Small intestine (tissue), 7 donors: ENCODE results near the gene CD40. TPM values are rescaled to one million over a fixed set of nuclear protein-coding genes. Genes with fewer than 3 reads are reported as not detected.

ENCODE experiments used
- DNase-seq, 2 donors: peaks; one replicate each; pipeline versions ENCODE4 v3.0.0 to v3.0.0-alpha.2; 2013
- FAIRE-seq: peaks from 2 replicates; lab custom pipeline; 2012; peaks lifted over from hg19 to GRCh38; lab: Jason Lieb, UNC
- H3K27ac ChIP-seq, 3 donors: one replicate each; pipeline ENCODE4 v1.5.1; 2013; ENCODE audit warnings: low read length in 2 of 3, mild to moderate bottlenecking in 2 of 3, control low read depth in 1 of 3, inconsistent platforms in 1 of 3, low read depth in 1 of 3, moderate library complexity in 1 of 3
- H3K27me3 ChIP-seq, 3 donors: one replicate each; pipeline ENCODE4 v1.6.1; 2013; ENCODE audit warnings: low read length in 3 of 3, inconsistent platforms in 1 of 3; ENCODE audit not compliant: control insufficient read depth in 3 of 3, insufficient read depth in 3 of 3
- H3K36me3 ChIP-seq, 3 donors: one replicate each; pipeline ENCODE4 v1.6.1; 2013; ENCODE audit warnings: low read length in 3 of 3, inconsistent platforms in 1 of 3, low read depth in 1 of 3, mild to moderate bottlenecking in 1 of 3, moderate library complexity in 1 of 3; ENCODE audit not compliant: control insufficient read depth in 3 of 3, insufficient read depth in 2 of 3
- H3K4me1 ChIP-seq, 3 donors: one replicate each; pipeline ENCODE4 v1.6.1; 2013; ENCODE audit warnings: low read length in 2 of 3, inconsistent platforms in 1 of 3, low read depth in 1 of 3, mild to moderate bottlenecking in 1 of 3, moderate library complexity in 1 of 3; ENCODE audit not compliant: control insufficient read depth in 3 of 3, insufficient read depth in 2 of 3
- H3K4me3 ChIP-seq, 3 donors: one replicate each; pipeline ENCODE4 v1.5.1; 2013; ENCODE audit warnings: low read length in 3 of 3, control low read depth in 1 of 3, inconsistent platforms in 1 of 3, low read depth in 1 of 3, mild to moderate bottlenecking in 1 of 3, moderate library complexity in 1 of 3
- H3K9me3 ChIP-seq, 2 donors: one replicate each; pipeline ENCODE4 v1.6.1; 2013; ENCODE audit warnings: low read depth in 1 of 2, low read length in 1 of 2; ENCODE audit not compliant: control insufficient read depth in 2 of 2, insufficient read depth in 1 of 2
- WGBS, 3 donors: extraction: QIAGEN DNeasy Blood & Tissue Kit; methylation state at CpG; one replicate each; pipeline ENCODE4 v1.1.7; 2013; 5-methylcytosine and 5-hydroxymethylcytosine counted together
- polyA plus RNA-seq, 4 donors: library from polyadenylated mRNA; stranded (reverse) in 3 of 4; unstranded in 1 of 4; fragments of 200-250 nt in 3 of 4; fragments of 120-200 nt in 1 of 4; gene quantifications; one replicate each; pipeline versions ENCODE4 v1.2.1 to v1.2.3, GENCODE V29; 2013
- donor health status: healthy with polysubstance abuse.
- donor health status: control.
- donor health status: control.
- donor health status: Bipolar disorder and iron deficiency.
- donor health status: healthy.

CD40 gene
- polyA plus RNA-seq, 4 donors = 2.0 to 14.5 (median 6.5) TPM

DNA sequence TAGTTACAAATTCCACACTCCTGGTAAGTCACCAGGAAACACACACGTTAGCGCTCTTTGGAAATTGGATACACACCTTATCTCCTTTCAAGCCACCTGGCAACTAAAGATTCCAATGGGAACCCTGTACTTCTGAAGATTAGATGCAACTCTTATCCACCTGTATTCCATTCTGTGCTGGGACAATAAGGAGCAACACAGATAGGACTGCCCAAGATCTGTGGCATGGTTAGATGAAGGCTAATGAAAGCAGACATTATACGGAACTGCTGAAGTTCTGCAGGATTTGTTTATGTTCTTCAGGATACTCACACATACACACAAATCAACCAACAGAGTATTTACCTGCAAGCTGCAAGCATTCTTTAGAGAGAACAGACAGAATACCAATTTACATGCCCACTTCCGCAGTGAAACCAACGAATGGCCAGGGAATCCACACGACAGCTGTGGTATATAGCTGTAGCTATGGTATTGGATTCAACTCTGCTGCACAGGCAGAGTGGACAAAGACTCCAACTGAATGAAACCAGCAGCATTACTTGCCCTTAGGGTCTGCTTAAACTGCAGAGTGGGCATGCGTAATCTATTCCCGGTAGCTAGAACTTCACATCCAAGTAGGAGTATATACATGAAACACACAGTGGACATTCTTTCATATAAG, 40.3 kb upstream of the CD40 start:
- FAIRE-seq (no peak), DNase-seq (no peak)
- H3K4me3 ChIP-seq = no peak overlapping the region
- no peaks in the 10 kb centered on the region for H3K9me3 ChIP-seq
- H3K36me3 ChIP-seq = peaks cover 3 to 11% (median 5%) of the 10 kb centered on the region in 3 donors
- H3K27ac ChIP-seq = no peak overlapping the region
- no peaks in the 10 kb centered on the region for H3K4me1 ChIP-seq
- WGBS, 3 donors = 84 to 89% (median 89%) methylated on average over 8 of the region's 8 CpGs
- no peaks in the 10 kb centered on the region for H3K27me3 ChIP-seq

- Histone ChIP-seq H3K27me3 (no peaks in the 10 kb centered on the region), H3K4me3 (no peak overlapping the region), H3K4me1 (peaks cover 0 to 5% (median 0%) of the 10 kb centered on the region in 3 donors), H3K27ac (no peak overlapping the region), H3K9me3 (no peaks in the 10 kb centered on the region), H3K36me3 (peaks cover 2 to 11% (median 3%) of the 10 kb centered on the region in 3 donors)
- no peak for DNase-seq
- no peak for FAIRE-seq
- 84 to 91% (median 88%) methylated on average over 7 of the region's 7 CpGs for WGBS, 3 donors
Observed at GRCh38 chr20:46078954-46079353, 39.2 kb upstream of the CD40 start.

- H3K36me3 ChIP-seq = peaks cover 0 to 11% (median 3%) of the 10 kb centered on the region in 3 donors
- 86 to 98% (median 90%) methylated on average over 1 of the region's 1 CpG for WGBS, 3 donors
- no peak overlapping the region for H3K4me3 ChIP-seq
- DNase-seq (no peak), FAIRE-seq (no peak)
- peaks cover 2 to 18% (median 8%) of the 10 kb centered on the region in 3 donors for H3K4me1 ChIP-seq
- no peaks in the 10 kb centered on the region for H3K27me3 ChIP-seq
- no peak overlapping the region for H3K27ac ChIP-seq
- no peaks in the 10 kb centered on the region for H3K9me3 ChIP-seq
Observed at GRCh38 chr20:46081074-46081473, 37.0 kb upstream of the CD40 start.

GRCh38 chr20:46083101-46083500, 35.0 kb upstream of the CD40 start:
- H3K36me3 ChIP-seq = peaks cover 0 to 4% (median 3%) of the 10 kb centered on the region in 3 donors
- 77 to 86% (median 83%) methylated on average over 6 of the region's 6 CpGs for WGBS, 3 donors
- peaks cover 2 to 24% (median 8%) of the 10 kb centered on the region in 3 donors for H3K4me1 ChIP-seq
- no peak overlapping the region for H3K4me3 ChIP-seq
- H3K27me3 ChIP-seq = no peaks in the 10 kb centered on the region
- H3K9me3 ChIP-seq = no peaks in the 10 kb centered on the region
- FAIRE-seq (no peak), DNase-seq (no peak)
- H3K27ac ChIP-seq = no peak overlapping the region

- DNase-seq (no peak), FAIRE-seq (no peak)
- WGBS, 3 donors = 91 to 97% (median 96%) methylated on average over 1 of the region's 1 CpG
- Histone ChIP-seq H3K36me3 (peaks cover 0 to 4% (median 3%) of the 10 kb centered on the region in 3 donors), H3K4me3 (no peak overlapping the region), H3K9me3 (no peaks in the 10 kb centered on the region), H3K4me1 (peaks cover 2 to 27% (median 11%) of the 10 kb centered on the region in 3 donors), H3K27me3 (no peaks in the 10 kb centered on the region), H3K27ac (no peak overlapping the region)
Observed at GRCh38 chr20:46083531-46084061, 34.5 kb upstream of the CD40 start.

- no peak for DNase-seq
- H3K27ac ChIP-seq = no peak overlapping the region
- 80 to 88% (median 84%) methylated on average over 3 of the region's 3 CpGs for WGBS, 3 donors
- FAIRE-seq = no peak
- H3K4me1 ChIP-seq = peaks cover 2 to 27% (median 11%) of the 10 kb centered on the region in 3 donors
- H3K27me3 ChIP-seq = no peaks in the 10 kb centered on the region
- no peaks in the 10 kb centered on the region for H3K36me3 ChIP-seq
- no peaks in the 10 kb centered on the region for H3K9me3 ChIP-seq
- H3K4me3 ChIP-seq = no peak overlapping the region
Observed at GRCh38 chr20:46084805-46085178, 33.3 kb upstream of the CD40 start.

DNA sequence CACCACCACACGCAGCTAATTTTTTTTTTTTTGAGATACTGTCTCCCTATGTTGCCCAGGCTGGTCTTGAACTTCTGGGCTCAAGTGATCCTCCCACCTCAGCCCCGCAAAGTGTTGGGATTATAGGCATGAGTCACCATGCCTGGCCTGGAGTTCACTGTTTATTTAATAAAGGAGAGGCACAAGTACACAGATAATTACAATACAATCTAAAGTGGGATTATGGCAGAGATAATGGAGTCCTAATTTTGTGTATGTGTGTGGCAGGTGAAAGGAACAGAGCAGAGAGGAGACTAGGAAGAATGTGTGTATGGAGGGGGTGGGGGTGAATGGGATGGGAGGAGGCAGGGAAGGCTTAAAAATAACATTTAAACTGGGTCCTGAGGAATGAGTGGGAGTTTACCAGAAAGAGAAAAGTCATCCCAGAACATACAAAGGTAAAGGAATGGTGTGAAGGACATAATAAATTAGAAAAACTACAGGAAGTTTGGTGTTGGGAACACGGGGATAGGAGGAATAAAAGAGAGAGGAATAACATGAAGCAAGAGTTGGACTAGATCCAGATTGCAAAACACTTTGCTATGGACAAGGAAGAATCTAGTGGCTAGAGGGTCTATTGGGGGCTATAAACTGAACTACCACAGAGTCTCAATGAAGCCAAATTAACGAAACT, 32.8 kb upstream of the CD40 start:
- Histone ChIP-seq H3K27ac (peak overlapping the region in 1 of 3 donors; percentile 18), H3K36me3 (no peaks in the 10 kb centered on the region), H3K4me3 (peak overlapping the region in 1 of 3 donors; percentile 7), H3K9me3 (no peaks in the 10 kb centered on the region), H3K4me1 (peaks cover 2 to 27% (median 11%) of the 10 kb centered on the region in 3 donors), H3K27me3 (no peaks in the 10 kb centered on the region)
- FAIRE-seq = no peak
- 23 to 51% (median 34%) methylated on average over 4 of the region's 4 CpGs for WGBS, 3 donors
- DNase-seq = peak; percentile 32 to 71

DNA sequence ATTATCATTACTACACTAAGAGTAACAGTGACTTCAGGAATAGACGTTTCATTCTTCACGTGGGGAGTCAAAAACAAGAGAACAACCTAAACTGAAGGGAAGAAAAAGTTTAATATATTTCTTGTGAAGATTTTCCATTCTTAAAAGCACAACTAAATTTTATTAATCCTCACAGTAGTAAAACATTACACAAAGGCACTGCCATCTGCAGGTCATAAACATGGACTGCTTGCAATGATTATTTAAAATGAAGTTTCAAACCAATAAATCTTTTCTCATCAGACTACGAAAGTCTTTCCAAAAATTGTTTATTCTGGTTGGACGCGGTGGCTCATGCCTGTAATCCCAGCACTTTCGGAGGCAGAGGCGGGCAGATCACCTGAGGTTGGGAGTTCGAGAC, 31.0 kb upstream of the CD40 start:
- Histone ChIP-seq H3K27ac (no peak overlapping the region), H3K4me3 (no peak overlapping the region), H3K27me3 (no peaks in the 10 kb centered on the region), H3K4me1 (peaks cover 2 to 27% (median 11%) of the 10 kb centered on the region in 3 donors), H3K9me3 (no peaks in the 10 kb centered on the region), H3K36me3 (no peaks in the 10 kb centered on the region)
- FAIRE-seq (no peak), DNase-seq (peak in 1 of 2 donors; percentile 27)
- 51 to 62% (median 54%) methylated on average over 8 of the region's 8 CpGs for WGBS, 3 donors
